ENCODE measurements around the gene SERPINA3. TPM values are rescaled to one million over a fixed set of nuclear protein-coding genes. Genes with fewer than 3 reads are reported as not detected.

Gene SERPINA3
- total and polyA plus RNA-seq, 10 of the 15 experiments (the other 5 are each of a cell fraction or from before 2014, with no cell fraction given), result 2.2 TPM; not detected in 9

DNA sequence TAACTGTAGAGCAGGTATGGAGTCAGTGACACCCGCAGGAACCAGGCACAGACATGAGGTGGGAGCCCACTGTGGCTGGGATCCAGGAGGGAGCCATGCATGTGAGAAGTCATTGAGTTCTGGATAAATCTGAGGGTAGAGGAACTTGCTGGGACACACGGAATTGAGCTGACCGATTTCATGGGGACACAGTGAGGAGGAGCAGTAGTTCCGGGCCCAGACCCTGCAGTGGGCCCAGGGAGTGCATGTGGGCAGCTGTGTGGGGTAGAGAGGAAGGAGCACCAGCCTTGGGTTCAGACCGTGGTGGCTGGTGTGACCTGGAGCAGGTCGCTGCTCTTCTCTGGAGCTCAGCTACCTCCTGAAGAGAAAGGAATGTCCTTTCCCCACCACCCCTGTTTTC, 8.4 kb downstream of the SERPINA3 start:
- SMC1A ChIA-PET (ENCODE audit: uncharacterized antibody, unreplicated experiment), result no interaction called here
- DNase-seq (ENCODE audit: low read depth, low spot score) (no peak), FAIRE-seq (no peak), ATAC-seq (no peak)
- H3K4me1 ChIP-seq (ENCODE audit: control insufficient read depth, insufficient read depth, low read length), result no peaks in the 10 kb centered on the region
- no peak overlapping the region for H3K27ac ChIP-seq (ENCODE audit: control insufficient read depth, insufficient read depth)
- in situ Hi-C loops (cut with MboI) (no loop called here), intact Hi-C loops (cut with micrococcal nuclease; ENCODE audit: unreplicated experiment) (no loop called here)
- no TSS peak for BruUV-seq (replicated peaks)
- POLR2A ChIA-PET, result no interaction called here
- TF ChIP-seq HDAC2 (IDR thresholded peaks at IDR 0.05), result no peak
- no peak for TF ChIP-seq EZH2 (IDR thresholded peaks at IDR 0.05; ENCODE audit: borderline replicate concordance, control insufficient read depth, low read depth, low read length)
- no peak for TF ChIP-seq TCF7 (IDR thresholded peaks at IDR 0.05; ENCODE audit: borderline replicate concordance)
- TF ChIP-seq IKZF1 (conservative IDR thresholded peaks at IDR 0.05), result no peak
- TF ChIP-seq DPF2 (IDR thresholded peaks at IDR 0.05), result no peak
- no peak for TF ChIP-seq WRNIP1 (IDR thresholded peaks at IDR 0.05; ENCODE audit: borderline replicate concordance, low read depth, low read length)
- no peak for TF ChIP-seq RBBP5 (conservative IDR thresholded peaks at IDR 0.05)
- TF ChIP-seq CREM (IDR thresholded peaks at IDR 0.05; ENCODE audit: low read depth), result no peak
- no peak for TF ChIP-seq TCF3 (IDR thresholded peaks at IDR 0.05; ENCODE audit: borderline replicate concordance, insufficient read depth, low read depth, low read length)
- TF ChIP-seq RFX5 (IDR thresholded peaks at IDR 0.05; ENCODE audit: low read depth, low read length), result no peak
- TF ChIP-seq, protein P1, sequence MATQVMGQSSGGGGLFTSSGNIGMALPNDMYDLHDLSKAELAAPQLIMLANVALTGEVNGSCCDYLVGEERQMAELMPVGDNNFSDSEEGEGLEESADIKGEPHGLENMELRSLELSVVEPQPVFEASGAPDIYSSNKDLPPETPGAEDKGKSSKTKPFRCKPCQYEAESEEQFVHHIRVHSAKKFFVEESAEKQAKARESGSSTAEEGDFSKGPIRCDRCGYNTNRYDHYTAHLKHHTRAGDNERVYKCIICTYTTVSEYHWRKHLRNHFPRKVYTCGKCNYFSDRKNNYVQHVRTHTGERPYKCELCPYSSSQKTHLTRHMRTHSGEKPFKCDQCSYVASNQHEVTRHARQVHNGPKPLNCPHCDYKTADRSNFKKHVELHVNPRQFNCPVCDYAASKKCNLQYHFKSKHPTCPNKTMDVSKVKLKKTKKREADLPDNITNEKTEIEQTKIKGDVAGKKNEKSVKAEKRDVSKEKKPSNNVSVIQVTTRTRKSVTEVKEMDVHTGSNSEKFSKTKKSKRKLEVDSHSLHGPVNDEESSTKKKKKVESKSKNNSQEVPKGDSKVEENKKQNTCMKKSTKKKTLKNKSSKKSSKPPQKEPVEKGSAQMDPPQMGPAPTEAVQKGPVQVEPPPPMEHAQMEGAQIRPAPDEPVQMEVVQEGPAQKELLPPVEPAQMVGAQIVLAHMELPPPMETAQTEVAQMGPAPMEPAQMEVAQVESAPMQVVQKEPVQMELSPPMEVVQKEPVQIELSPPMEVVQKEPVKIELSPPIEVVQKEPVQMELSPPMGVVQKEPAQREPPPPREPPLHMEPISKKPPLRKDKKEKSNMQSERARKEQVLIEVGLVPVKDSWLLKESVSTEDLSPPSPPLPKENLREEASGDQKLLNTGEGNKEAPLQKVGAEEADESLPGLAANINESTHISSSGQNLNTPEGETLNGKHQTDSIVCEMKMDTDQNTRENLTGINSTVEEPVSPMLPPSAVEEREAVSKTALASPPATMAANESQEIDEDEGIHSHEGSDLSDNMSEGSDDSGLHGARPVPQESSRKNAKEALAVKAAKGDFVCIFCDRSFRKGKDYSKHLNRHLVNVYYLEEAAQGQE (IDR thresholded peaks at IDR 0.05; ENCODE audit: low read depth, low read length), result no peak
- TF ChIP-seq EP300 (IDR thresholded peaks at IDR 0.05; ENCODE audit: borderline replicate concordance in 1 of 2, control insufficient read depth in 1 of 2, low read depth in 2 of 2, low read length in 2 of 2), result no peak
- TF ChIP-seq BHLHE40 (IDR thresholded peaks at IDR 0.05; ENCODE audit: borderline replicate concordance in 1 of 2, low read depth in 2 of 2, low read length in 1 of 2), result no peak
- no peak for TF ChIP-seq ETV6 (conservative IDR thresholded peaks at IDR 0.05 in 1 of 2, IDR thresholded peaks at IDR 0.05 in 1 of 2; ENCODE audit: borderline replicate concordance in 1 of 2, low read depth in 1 of 2)
- TF ChIP-seq, protein P2, sequence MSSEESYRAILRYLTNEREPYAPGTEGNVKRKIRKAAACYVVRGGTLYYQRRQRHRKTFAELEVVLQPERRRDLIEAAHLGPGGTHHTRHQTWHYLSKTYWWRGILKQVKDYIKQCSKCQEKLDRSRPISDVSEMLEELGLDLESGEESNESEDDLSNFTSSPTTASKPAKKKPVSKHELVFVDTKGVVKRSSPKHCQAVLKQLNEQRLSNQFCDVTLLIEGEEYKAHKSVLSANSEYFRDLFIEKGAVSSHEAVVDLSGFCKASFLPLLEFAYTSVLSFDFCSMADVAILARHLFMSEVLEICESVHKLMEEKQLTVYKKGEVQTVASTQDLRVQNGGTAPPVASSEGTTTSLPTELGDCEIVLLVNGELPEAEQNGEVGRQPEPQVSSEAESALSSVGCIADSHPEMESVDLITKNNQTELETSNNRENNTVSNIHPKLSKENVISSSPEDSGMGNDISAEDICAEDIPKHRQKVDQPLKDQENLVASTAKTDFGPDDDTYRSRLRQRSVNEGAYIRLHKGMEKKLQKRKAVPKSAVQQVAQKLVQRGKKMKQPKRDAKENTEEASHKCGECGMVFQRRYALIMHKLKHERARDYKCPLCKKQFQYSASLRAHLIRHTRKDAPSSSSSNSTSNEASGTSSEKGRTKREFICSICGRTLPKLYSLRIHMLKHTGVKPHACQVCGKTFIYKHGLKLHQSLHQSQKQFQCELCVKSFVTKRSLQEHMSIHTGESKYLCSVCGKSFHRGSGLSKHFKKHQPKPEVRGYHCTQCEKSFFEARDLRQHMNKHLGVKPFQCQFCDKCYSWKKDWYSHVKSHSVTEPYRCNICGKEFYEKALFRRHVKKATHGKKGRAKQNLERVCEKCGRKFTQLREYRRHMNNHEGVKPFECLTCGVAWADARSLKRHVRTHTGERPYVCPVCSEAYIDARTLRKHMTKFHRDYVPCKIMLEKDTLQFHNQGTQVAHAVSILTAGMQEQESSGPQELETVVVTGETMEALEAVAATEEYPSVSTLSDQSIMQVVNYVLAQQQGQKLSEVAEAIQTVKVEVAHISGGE (CRISPR knock-in tag; IDR thresholded peaks at IDR 0.05), result no peak
- TF ChIP-seq JUNB (IDR thresholded peaks at IDR 0.05), result no peak
- peaks cover 0 to 2% of the 10 kb centered on the region in 2 experiments; a peak in 1 of 4 replicates for H3K27me3 ChIP-seq (replicated peaks in 1 of 2; ENCODE audit: control insufficient read depth in 2 of 2, insufficient read depth in 2 of 2, low read length in 1 of 2)
- no peak overlapping the region for H3K4me3 ChIP-seq
- H4K20me1 ChIP-seq (ENCODE audit: control insufficient read depth, insufficient read depth), result no peaks in the 10 kb centered on the region
- no peak overlapping the region for H2AFZ ChIP-seq (ENCODE audit: control insufficient read depth, low read depth, low read length)
- RAD21 ChIA-PET (ENCODE audit: unreplicated experiment), result no interaction called here
- H3K36me3 ChIP-seq (ENCODE audit: control insufficient read depth in 2 of 2, insufficient read depth in 2 of 2, low read length in 1 of 2), result no peaks in the 10 kb centered on the region
- CTCF ChIA-PET, result no interaction called here
- no peak overlapping the region for H3K4me2 ChIP-seq (ENCODE audit: control insufficient read depth, insufficient read depth)
- H3K9ac ChIP-seq (ENCODE audit: control insufficient read depth, insufficient read depth, low read length), result no peak overlapping the region
- H3K79me2 ChIP-seq (ENCODE audit: control insufficient read depth, insufficient read depth, low read length), result no peaks in the 10 kb centered on the region
- WGBS (ENCODE audit: insufficient coverage, insufficient replicate concordance, low lambda C conversion rate, missing lambda C conversion rate), result 10% methylated on average over 6 of the region's 6 CpGs
- peaks cover 7% of the 10 kb centered on the region; the same call in 2 of the 3 replicates for H3K9me3 ChIP-seq (replicated peaks; ENCODE audit: control insufficient read depth, insufficient read depth, low read length)

All from GM12878 (cell line).